ENCODE measurements around the gene C1QTNF8.

Gene C1QTNF8

GRCh38 chr16:1096169-1097082 lies at the start of gene C1QTNF8:
Gene C1QTNF8 (minus strand): TSS chr16:1096244. CDS start chr16:1094922, 1,322 bp downstream.
- no peak for DNase-seq (ENCODE audit: low read depth)

DNA sequence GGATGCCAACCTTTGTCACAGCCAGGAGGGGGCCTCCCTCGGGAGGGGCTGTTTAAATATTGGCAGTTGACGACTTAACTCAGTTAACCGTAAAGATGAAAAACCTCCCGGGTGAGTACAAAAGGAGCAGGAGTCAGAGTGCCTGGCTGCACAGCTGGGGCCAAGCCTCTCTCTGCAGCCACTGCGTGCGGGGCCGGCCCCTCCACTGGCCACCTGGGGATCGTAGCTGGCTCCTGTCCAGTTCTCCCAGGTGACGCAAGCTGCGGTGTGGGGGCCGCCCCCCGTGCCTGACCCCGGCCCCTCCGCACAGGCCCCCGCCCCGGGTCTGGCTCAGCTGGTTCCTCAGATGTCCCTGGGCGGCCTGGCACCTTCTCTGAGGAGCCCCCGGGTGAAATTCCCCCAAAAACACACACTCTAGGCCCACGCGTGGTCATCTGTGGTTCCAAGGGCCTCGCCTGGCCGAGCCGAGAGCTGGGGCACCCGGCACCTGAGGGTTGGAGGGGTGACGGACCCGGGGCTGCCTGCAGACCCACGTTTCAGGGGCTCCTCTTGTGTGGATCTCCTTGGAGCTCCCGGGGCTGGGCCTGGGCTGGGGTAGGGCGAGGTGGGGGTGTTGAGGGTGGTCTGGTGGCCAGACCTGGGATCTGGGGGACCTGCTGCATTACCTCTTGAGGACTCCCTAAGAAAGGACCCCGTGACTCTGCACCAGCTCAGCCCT lies 49.5 kb upstream of the C1QTNF8 start:
- no peak for DNase-seq (ENCODE audit: low read depth)

DNA sequence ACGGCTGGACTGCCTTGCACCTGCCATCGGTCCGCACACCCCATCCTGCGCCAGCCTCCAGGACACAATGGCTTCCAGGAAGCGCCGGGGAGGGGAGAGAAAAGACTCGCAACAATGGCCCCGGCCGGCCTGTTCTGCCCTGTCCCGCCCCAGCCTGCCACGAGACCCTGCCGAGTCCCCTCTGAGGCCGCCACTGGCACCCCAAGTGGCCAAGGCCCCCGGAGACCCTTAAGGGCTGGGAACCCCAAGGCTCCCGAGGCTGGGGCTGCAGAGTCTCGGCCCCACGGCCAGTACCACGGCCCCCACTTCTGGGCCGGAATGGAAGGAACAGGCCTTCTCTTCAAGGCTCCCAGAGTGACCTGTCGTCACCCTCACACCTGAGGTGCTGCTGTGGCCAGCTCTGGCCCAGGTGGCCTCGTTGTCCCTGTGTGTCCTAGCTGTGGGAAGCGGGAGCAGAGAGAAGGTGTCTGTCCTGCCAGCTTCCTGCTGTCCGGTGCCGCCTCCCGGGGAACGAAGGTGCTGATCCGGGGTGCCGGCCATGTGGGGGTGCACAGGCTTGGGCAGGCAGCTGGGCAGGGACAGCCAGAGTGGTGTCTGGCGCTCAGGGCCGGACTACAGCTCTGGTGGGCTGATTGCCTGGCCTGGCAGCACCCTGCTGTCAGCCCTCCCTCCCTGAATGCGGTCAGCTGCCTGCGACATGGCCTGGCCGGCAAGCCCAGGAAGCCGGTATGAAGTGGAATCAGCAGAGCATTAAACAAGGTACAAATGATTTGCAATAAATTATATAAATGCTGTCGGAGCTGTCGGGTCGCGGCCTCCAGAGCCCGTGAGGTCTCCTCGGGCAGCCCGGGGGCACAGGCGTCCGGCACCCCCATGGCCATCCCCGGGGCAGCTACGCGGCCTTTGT lies 48.7 kb upstream of the C1QTNF8 start:
- DNase-seq (ENCODE audit: low read depth) = no peak

- no peak for DNase-seq (ENCODE audit: low read depth)
Measured at GRCh38 chr16:1143761-1144450, 47.9 kb upstream of the C1QTNF8 start.

DNA sequence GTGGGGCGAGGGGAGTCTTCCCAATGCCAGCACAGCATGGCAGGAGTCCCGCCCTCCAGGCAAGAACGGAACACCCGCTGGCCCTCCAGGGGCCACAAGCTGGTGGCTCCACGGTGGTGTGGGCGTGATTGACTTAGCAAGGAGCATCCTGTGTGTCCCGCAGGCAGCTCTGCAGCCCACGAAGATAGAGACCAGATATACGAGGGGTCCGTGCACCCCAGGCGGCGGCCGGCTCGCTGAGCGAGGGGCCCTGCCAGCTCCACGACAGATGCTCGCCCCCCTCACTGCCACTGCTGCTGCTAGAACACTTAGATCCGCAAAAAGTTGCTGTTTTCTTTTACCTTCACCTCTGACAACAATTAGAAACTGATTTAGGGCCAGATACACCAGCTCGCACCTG lies 46.9 kb upstream of the C1QTNF8 start:
- DNase-seq (ENCODE audit: low read depth) = no peak

DNA sequence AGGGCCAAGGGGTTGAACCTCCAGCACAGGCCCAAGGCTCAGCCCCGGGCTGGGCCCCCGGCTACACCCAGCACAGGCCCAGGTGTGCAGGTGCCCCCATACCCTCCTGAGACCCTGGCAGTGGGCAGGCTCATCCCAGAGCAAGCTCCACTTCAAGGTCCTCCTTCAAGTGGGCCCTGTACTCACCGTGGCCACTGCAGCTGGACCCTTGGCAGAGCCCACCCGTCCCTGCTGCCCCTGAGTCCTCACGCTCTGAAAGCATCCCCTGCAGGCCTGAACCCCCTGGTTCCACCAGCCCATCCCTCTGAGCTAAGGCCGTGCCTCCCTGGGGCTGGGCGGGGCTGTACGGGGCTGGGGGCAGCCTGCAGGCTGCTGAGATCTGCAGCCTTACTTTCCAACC lies 45.7 kb upstream of the C1QTNF8 start:
- DNase-seq (ENCODE audit: low read depth) = no peak

- DNase-seq (ENCODE audit: low read depth) = no peak
Measured at GRCh38 chr16:1141191-1141590, 45.1 kb upstream of the C1QTNF8 start.

DNA sequence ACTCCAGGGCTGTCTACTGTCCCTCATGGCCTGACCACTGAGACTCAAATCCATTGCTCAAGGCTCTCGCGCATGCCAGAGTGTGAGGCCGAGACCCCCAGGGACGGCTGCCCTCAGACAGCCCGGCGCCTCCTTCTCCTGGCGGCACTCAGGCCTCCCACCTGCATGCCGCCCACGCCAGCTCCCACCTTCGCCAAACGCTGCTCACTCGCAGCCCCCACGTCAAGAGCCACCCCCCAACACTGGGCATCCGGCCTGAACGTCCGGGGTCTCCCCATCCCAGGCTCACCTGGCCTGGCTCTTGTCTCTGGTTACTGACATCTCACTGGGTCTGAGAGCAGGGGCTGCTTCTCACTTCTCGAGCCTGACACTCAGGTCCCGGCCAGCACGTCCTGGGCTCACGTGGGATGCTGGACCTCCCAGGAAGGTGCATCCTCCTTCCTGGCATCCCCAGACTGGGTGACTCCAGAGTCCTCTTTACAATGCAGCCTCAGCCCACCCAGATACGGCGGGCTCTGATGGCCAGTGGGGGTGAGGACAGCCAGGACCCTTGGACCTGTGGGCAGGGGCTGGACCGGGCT lies 44.6 kb upstream of the C1QTNF8 start:
- no peak for DNase-seq (ENCODE audit: low read depth)

DNA sequence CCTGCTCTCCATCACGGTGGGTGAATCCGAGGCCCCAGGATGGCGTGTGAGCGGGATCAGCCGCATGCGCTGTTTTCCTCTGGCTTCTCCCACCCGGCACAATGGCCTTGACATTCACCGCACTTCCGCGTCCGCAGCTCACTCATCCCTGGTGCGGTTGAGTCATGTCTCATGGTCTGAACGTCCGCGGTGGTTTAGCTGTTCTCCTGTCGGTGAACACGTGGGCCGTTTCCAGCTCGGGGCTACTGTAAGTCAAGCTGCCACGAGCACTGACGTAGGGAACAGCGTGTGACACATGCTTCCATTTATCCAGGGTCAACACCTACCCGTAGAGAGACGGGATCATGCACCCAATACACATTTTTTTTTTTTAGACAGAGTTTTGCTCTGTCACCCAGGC lies 41.6 kb upstream of the C1QTNF8 start:
- no peak for DNase-seq (ENCODE audit: low read depth)

GRCh38 chr16:1135459-1135825 lies 39.4 kb upstream of the C1QTNF8 start:
- no peak for DNase-seq (ENCODE audit: low read depth)

DNA sequence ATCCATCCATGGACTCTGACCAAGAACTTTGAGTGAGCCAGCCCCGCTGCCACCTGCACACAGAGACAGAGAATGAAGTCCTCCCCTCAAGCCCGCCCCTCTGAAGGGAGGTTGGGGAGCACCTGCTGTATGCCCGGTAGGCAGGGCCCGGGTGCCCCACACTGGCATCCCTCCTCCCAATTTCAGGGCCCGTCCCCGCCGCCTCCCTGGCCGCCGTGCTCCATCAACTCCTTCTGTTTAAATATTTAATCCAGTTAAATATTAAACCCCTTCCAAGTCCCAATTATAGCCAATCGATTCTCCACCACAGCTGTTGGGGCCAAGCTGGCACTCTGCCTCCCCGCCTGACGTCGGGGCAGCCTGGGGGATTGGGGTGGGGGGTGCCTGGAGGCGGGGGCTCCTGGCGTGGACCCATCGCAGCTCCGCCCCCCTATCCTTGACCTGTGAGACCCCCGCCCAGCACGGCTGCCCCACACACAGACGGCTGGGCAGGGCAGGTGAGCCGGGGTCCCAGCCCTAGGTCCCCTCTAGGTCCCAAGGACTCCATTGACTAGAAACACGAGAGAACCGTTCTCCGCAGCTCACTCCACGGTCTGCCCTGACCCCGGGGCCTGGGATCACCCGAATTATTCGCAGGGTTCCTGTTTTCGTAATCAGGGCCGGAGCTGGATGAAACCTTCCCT lies 38.9 kb upstream of the C1QTNF8 start:
- DNase-seq (ENCODE audit: low read depth) = no peak

DNA sequence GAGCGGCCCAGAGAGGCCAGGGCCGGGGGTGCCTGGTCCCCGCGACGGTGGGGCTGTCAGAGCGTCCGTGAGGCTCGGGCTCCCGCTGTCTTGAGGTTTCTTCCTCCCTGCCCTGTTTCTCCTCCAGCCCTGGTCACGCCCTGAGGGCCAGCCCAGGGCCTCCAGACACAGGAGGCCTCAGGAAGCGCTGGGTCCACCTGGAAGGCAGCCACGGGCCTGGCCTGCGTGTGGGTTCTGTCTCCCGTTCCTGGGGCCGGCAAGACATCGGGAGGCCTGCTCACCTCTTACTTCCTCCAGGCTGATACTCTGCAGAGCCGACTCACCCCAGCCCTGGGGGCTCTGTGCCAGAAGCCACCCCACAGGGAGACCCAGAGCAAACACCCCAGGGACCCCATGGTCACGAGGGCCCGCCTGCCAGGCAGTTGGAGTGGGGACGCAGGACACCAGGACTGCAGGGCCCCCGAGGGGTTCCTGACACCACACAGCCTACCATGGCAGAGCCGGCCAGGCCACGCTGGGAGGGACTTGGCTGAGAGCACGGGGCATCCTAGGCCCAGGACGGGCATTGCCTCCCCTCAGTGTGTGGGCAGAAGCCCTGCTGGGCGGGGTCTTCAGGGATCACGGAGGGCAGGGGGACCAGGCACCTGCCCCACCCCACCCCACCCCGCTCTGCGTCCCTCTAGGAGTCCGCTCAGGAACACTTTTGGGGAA lies 37.9 kb upstream of the C1QTNF8 start:
- no peak for DNase-seq (ENCODE audit: low read depth)

DNA sequence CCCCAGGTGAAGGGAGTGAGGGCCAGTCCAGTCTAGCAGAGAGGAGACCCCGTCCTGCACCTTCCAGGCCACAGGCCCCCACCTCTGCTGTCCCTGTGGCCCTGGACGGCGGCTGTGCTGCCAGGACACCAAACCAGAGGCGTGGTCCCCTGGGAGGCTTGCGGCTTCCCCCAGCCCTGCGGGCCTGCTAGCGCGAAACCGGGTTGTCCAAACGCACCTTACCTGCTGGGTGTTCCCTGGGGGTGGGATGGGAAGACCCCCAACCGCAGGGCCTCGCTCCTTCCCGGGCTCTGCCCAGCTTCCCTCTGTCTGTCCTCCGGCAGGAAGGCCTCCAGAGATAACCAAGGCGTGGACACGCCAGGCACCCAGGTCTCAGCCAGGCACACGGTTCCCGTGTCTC lies 37.2 kb upstream of the C1QTNF8 start:
- DNase-seq (ENCODE audit: low read depth) = no peak

- DNase-seq (ENCODE audit: low read depth) = no peak
Measured at GRCh38 chr16:1132431-1132830, 36.4 kb upstream of the C1QTNF8 start.

DNA sequence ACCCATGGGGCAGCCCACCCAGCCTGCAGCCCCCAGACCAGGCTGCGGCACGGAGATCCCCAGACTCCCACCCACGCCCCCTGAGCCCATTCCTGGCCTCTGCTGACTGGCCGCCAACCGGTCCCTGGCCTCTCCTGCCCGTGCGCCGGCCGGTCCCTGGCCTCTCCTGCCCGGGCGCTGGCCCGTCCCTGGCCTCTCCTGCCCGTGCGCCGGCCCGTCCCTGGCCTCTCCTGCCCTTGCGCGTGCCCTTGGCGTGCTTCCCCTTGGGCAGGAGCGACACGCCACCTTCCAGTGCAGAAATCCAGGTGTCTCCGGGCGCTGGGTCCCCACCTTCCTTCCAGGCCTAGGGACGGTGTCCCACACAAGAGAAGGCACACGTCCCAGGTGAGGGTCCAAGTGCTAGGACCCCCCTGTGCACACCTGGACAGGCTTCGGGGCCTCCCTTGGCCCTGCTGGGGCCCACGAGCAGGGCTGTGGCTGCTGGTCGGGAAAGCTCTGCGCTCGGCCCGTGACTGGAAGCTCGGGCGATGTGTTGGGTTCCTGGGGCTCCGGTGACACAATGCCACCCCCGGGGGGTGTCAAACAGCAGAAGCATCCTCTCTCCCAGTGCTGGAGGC lies 35.4 kb upstream of the C1QTNF8 start:
- DNase-seq (ENCODE audit: low read depth) = no peak

DNA sequence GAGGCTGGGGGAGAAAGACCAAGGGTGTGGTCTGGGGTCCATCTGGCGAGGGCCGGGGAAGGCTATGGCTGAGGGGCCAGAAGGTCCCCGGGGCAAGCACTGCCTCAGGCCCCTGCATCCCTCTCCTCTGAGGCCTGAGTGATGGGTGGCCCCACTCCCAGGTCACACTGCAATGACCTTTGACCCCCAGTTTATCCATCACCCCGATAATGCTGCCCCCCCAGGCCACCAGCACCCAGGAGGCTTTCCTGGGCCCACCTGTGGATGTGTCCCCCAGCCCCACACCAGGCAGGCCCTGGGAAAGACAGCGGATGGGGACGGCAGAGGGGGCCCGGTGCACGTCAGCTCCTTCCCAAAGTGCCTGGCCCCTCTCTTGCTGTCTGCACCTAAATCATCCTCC lies 34.3 kb upstream of the C1QTNF8 start:
- DNase-seq (ENCODE audit: low read depth) = no peak

DNA sequence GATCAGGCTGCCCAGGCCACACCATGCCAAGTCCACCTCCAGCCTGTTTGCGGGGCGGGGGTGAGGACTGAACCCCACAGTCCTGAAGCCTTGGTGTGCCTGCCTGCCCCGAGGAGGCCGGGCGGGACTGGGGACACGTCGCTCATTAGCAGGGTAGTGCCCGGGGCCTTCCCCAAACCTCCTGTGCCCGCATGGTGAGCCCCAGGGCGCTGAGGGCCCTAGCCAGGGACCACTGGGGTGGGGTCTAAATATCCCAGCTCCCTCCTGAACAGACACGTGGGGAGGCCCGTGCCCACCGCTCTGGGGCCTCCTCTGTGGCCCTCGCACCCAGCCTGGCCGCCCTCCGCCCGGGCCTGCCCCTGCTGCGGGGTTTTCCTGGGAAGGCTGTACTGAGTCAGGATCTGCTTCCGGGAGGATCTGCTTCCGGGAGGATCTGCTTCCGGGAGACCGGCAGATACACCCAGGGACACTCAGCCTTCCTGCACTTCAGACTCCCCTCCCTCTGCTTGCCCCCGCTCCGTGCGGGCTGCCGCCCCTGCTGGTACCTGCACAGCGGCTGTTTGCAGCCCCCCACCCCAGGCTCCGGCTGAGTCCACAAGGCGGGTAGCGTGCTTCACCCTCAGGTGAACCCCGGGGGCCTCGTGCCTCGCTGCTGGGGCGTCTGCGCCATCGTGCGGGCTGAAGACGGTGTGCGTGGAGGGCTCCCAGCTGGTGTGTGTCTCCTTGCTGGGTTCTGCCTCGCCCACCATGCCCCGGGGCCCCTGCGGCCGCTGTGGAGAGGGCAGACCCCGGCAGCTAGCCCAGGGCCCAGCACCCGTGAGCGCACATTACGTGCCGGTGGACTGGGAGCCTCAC lies 33.3 kb upstream of the C1QTNF8 start:
- DNase-seq (ENCODE audit: low read depth) = no peak

DNA sequence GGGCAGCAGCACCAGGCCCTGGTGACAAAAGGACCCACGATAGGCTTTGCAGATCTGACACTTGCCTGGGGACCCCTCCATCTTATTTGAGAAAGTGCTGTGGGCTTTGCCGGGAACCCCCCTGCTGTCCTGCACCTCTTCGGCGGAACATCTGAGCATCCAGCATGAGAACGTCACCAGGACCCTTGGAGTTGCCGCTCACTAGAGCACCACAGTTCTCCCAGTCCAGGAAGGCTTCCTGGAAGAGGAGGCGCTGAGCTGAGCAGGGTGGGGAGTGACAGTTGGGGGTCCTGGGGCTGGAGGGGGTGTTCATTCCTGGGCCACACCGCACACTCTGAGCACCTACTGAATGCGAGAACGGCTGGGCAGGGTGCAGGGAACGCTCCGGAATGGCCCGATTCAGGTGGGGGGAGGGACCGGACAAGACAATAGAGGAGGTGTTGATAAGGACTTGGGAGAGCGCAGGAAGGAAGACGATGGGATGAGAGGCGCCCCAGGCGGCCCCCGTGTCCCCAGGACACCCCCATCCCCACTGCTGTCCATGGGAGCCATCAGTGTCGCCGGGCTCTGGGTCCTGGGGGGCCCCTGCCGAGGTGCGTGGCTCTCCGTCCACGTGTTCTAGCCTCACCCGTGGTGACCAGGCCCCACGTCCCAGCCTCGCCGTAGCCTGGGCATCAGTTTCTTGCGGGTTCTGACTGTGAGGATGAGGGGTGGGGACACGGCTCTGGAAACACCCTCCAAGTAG lies 32.1 kb upstream of the C1QTNF8 start:
- no peak for DNase-seq (ENCODE audit: low read depth)

All from T-helper 22 cell (primary cell).